ENCODE data around the gene RAI1. TPM values are rescaled to one million over a fixed set of nuclear protein-coding genes. Genes with fewer than 3 reads are reported as not detected.

RAI1 gene
- polyA plus RNA-seq, 1 donor, result 20.1 TPM

DNA sequence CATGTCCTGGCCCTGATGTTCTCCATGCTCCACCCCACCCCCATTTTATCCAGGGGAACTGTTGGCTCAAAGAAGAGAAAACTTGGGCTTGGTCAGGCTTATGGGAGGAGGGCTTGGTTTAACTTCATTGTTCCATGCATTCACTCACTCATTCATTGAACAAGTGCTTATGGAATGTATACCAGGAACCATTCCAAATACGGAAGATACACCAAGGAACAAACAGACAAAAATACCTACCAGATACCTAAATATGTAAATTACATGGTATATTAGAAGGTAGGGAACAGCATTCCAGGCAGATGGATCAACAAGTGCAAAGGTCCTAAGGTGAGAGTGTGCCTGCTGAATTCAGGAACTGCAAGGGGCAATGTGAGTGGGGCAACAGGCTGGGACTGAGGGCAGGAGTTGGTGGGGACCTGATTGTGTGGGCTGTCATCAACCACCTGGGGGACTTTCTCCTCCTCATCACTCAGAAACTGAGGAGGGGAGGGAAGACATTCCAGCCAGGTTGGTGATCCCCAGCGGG is 39.9 kb downstream of the RAI1 start:
- no peak for DNase-seq

DNA sequence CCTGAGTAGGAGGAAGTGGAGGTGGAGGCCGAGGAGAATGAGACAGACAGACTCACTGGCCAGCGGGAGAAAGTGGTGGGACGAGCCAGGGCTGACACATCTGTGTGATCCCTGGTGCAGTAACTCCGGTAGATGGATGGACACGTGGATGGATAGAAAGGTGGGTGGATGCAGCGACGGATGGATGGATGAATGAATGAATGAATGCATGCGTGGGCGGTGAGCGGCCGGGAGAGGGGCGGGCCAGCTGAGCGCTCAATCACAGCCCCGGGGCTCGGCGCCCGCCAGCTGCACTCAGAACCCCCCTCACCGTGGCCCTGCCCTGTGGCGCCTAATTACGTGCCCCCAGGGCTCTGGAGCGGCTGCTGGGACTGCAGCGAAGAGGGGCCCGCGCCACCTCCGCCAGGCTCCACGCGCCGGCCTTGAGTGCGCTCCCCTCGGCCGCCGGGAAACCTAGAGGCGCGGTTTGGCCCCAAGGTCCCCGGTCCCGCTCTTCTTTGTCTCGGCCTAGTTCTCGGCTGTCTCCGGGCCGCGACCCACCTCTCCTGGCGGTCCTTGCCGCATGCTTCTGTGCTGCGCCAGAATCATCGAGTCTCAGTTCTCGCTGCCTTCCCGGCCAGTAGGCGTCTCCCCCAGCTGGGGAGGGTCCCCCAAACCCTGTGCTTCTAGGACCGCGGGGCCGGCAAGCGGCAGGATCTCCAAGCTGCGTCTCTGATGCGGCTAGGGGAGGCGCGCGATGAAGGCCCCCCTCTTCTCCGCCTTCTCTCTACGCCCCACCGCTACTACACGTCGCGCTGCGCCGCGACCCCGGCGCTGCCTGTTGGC is 41.0 kb downstream of the RAI1 start:
- DNase-seq, result peak; percentile 79

DNA sequence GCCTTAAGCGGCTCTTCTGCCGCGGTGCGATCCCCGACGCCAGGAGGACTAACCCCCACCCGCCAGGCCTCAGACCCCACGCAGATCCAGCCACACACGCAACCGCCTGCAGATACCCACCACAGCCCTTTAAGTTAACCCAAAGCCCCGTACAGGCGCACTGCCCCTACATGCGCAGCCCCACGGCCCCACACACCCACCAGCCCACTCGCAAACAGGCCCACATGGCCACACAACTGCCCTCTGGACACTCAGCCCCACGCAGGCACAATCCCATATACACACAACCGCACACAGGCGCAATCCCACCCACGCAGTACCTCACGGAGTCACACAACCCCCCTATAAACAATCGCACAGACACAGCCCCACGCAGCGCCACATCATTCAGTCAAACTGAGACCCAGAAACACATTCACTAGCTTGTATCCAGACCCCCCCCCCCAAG is 41.7 kb downstream of the RAI1 start:
- DNase-seq, result no peak

DNA sequence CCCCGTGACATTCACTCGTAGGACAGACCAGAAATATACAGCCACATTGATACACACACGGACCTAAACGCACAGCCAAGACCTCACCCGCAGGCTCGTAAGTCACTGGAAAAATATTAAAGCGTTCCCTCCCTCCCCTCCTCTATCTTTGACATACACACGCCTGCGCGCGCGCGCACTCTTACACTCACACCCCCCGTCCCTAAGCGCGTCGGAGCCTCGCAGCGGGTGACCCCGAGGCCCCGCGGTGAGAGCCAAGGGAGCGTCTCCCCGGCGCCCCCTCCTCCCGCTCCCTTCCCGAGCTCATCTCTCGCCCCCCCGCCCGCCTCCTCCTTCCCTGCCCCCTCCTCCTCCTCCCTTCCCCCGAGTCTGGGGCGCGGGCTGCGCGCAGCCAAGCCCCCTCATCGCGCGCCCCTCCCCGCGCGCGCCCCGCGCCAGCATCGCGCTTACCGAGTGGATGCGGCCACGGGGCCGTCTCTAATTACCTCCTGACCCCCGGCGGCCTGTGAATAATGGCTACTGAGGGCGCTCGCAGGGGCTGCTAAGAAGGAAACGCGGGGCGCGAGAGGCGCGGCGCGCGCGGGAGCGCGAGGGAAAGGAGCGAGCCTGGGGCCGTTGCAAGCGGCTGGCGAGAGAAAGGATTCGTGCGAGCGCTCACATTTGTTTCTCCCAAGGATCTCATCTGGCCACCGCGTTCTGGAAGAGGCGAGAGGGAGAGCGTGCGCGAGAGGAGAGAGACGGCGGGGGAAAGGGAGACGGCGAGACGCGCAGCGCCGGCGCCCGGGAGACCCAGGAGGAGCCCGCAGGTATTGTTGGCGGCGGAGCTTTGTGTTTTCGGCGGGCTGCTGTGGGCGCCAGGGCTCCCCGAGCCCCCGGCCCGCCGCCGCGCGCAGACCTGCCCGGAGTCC is 42.4 kb downstream of the RAI1 start:
- peak; percentile 84 for DNase-seq

DNA sequence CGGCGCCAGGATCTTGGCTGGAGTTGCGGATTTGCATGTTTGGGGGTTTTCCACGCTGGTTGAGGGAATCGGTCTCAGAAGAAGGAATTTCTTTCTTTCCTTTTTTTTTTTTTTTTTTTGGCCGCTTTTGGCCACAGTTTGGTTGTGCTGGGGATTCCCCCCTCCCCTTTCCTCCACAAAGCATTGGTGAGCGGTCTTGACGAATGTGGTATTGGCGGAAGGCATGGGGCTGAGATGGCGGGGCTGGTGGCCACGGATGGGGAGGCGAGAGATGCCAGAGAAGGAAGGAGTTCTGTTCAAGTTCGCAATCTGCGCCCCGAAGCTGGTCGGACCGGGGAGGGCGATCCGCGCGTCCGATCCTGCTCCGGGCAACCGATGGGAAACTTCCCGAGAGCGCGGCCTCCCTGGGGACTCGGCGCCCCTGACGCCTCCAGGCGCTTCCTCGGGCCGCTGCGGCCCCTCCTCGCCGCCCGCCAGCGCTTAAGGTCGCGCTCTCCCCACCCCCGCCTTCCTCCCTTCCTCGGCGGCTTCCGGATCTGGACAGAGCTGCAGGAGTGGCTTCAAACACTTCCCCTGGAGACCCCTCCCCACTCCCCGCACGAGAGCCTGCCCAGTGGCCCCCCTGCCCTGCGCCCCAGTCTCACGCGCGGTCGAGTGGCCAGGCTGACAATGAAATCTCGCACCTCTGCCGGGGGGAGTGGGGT is 43.2 kb downstream of the RAI1 start:
- DNase-seq, result peak; percentile 41

DNA sequence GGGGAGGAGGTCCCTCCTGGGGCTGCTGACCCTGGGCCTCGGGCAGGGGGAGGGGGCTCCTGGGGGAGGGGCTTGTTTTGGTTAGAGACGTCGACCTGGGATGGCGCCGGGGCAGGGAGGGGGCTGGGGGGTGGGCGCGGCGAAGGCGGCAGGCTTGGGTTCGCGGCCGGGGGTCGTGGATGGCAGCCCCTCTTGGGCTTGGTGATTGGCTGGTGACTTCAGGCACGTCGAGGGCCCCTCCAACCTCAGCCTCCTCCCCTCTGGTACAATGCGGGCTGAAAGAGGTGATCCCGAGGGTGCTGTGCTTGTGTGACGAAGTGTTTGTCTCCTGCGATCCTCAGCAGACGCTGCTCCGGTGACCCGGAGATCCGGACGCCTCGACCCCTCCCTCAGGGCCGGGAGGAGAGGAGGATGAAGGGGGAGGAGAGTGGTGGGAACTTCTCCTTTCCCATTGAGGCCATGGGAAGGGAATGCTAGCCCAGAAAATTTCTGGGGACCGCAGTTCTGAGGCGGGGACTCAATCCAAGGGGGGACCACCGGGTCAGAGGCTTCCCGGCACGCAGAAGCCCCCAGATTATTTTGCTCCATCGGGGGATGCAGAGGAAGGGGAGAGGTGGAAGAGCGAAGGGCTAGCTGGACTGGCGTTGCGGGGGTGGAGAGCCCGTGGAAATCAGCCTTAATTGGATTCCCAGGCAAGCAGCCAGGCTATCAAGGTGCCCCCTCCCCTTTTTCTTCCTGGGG is 43.9 kb downstream of the RAI1 start:
- no peak for DNase-seq

DNA sequence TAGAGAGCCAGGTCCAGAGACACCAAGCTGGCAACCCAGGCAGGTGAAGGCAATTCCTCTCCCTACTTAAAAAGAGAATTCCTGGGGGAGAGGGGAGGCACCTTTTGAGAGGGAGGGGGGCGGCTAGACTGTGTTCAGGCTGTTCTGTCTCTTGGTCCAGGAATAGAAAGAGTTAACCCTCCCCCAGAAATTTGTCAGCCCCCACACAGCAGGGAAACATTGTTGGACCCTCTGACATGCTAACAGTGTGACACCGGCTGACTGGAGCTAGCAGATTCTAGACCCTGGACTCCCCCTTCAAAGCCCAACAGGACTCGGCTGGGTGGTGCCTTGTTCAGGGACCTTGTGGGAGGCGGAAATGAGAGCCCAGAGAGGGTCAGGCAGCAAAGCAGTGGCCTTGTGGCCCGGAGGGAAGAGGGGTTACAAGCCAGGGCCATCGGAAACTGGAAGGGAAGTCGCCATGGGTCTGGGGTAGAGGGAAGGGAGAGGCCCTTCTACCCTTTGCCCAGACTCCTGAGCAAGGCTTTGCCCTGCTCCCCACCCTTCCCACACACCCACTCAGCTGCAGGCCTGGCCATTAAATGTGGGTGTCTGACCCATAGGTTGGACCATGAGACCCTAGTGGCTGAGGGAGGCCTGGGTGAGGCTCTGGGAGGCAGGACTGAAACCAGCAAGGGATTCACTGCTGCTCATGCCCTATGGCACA is 44.6 kb downstream of the RAI1 start:
- no peak for DNase-seq

DNA sequence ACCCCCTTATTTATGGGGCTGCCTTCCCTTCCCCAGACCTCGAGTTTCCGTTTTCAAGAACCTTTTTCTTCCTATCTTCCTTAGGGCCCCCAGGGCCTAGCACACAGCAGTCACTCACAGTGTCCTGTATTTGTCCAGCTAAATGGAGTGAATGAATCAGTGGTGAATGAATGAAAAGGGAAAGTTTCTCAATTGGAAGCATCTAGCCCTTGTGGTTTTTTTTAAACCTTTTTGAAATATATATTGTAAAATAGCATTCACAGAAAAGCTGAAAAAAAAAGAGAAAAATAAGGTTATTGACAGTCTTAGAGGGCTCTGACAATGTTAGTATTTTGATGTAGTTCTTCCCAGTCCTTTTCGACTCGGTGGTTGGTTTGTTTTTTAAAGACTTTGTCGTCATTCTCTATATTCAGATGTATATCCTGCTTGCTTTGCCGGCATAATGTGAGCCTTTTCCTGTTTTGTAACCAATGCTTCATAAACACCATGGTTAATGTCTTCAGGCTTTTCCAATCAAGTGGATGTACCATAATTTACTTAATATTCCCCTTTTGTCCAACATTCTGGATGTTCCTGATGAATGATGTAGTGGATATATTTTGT is 45.3 kb downstream of the RAI1 start:
- DNase-seq, result no peak

DNA sequence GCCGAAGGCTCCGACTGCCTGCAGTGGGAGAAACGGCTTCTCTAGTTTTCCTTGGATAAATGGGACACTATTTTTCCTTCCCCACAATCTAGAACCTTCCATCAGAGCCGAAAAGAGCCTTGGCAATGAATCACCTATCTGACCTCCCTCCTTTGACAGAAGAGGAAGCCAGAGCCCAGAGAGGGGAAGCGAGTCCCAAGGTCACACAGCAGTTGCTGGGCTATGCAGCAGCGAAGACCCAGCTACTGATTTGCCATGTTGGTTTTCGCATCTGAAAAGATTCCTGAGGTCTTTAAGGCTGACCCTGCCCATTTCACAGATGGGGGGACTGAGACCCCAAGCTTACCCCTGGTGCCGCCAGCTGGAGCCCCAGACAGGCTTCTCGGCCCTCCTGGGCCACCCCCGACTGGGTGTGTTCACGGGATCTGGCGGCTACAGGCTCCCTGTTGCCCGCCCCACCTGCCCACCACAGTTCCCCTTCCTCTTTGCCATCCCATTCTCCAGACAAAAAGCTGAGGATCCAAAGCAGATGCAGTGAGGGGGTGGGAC is 45.9 kb downstream of the RAI1 start:
- DNase-seq, result no peak

DNA sequence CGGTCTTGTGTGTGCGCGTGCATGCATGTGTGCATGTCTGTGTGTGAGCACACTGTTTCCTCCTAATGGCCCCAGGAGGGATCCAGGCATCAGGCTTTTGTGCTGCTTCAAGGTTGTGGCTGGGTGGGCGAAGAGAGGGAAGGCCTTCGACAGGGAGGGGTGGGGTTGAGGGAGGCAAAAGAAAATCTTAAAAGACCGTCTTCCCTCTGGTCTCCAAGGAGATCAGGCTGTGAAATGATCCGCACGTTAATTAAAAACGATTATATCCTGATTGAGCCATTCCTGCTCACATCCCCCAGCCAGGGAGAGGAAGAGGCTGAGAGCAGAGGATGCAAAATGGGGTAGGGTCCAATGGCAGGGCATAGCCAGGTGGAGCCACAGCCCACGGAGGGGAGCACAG is 46.9 kb downstream of the RAI1 start:
- DNase-seq, result no peak

DNA sequence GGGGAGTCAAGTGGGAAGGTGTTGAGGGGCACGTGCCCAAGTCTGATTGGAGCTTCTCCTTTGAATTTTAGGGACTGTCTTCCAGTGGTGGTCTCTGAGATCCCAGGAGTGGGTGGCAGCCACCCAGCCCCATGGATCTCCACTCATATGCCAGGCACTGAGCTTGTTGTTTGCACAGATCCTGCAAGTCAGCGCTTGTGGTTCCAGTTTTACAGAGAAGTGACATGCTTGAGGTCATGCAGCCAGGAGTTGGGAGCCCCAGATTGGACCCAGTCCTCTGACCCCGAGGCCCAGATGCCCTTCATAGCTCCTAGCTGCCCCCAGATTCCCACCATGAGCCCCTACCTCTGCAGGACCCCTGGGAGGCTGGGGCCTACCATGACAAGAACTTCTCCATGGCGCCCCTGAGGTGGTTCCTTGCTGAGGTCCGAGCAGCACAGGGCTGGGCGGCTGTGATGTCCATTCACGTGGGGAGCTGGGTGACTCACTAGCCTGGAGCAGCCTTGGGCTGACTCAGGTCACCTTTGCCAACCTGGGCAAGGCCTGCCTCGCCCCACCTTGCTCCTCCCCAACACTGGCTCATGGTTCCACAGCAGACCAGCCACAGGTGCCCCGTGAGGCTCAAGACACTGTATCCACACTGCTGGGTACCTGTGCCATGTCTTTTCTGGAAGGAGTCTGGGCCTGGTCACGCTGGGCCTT is 47.4 kb downstream of the RAI1 start:
- DNase-seq, result no peak

DNA sequence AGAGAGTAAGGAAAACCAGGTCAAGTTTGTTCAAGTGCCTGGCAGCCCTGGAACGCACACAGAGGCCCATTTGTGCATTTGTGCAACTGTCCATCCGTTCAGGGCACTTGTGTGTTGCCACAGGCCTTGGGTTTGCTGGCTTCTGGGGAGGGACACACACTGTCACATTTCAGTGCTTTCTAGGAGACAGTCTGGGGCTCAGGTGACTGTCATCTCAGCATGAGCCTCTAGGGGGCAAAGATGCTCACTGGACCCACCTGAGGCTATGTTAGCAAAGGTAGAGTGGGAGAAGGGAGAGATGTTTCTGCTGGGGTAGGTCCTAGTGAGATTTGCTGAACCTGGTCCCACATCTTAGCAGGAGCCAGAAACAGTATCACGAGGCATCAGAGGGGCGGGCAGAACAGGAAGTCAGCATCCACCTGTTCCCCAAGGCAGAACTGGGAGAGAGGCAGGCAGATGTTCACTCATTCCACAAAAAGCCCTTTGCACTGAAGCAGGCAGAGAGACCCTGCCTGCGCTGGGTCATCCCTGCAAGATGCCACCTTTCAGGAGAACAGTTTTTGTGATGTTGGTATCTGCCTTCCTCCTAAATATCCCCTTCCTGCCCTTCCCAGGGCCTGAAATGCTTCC is 48.5 kb downstream of the RAI1 start:
- DNase-seq, result no peak

DNA sequence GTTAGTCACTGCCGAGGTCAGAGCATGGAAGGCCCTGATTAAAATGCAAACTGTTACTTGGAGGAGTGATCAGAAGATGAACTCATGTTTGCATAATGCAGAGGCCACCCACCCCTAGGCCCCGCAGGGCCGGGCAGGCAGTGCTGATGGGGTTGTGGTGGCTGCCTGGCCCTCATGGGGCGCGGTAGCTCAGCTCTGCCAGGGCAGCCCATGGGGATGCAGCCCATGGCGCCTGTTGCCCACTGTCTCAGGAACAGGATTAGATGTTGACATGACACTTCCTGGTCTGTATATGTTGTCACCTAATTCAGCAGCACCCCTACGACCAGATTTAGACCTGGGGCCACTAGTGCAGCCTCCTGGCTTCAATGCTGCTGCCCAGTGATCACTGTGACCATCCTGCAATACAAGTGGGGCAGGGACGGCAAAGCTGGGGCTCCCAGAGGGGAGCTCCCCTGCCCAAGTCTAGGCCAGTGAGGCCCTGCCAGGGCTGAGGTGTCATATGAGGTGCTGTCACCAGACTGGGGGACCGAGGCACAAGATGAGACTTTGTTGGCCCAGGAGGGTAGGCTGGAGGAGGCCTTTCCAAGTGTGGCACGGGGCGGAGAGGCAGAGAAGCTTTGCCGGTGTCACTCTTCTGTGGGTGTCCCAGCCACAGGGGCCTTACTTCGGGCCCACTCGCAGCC is 49.1 kb downstream of the RAI1 start:
- DNase-seq, result no peak

DNA sequence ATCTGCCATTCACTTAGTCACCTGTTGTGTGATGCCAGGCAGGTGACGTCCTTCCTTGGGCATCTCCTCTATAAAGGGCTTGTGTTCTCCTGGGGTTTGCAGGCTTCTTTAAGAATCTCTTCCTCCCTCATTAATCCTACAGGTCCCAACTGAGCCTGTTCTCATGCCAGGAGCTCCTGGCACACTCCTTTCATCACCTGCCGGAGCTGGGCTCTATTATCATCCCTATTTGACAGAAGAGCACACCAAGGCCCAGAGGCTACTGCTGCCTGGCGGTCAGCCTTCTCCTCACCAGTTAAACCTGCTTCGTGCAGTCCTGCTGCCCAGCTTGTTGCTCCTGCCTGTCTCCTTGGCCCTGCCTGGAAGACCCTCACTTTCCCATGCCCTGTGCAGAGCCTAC is 51.2 kb downstream of the RAI1 start:
- no peak for DNase-seq

DNA sequence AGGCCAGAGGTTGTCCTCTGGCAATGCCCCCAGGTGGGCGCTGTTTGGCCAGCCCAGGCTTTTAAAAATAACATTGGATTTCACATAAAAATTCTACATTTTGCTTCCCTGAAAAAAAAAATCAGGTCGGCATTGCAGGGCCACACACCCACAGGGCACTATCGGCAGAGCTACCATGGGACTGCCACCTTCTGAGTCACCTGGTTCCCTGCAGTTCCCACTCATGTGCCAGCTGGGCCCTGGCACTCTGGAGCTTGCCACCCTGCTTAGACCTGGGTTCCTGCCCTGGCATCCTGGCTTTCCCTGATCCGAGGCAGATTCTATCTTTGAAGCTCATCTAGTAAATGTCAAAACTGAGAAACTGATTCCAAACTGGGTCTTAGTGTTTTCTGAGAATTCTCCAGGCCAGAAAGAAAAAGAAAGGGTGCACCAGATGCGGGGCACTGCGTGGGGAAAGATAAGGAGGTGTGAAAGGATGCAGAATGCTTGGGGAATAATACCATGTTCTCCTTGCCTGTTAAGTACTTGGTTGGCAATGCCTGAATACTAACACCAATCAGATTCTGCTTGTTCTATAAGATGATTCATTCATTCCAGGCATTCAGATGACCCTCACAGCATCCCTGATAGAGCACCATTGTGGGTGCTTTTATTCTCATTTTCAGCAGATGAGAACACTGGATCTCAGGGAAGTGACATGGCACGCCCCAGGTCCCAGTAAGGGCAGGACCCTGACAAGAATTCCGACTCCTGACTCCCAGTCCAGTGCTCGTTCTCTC is 51.8 kb downstream of the RAI1 start:
- DNase-seq, result no peak

DNA sequence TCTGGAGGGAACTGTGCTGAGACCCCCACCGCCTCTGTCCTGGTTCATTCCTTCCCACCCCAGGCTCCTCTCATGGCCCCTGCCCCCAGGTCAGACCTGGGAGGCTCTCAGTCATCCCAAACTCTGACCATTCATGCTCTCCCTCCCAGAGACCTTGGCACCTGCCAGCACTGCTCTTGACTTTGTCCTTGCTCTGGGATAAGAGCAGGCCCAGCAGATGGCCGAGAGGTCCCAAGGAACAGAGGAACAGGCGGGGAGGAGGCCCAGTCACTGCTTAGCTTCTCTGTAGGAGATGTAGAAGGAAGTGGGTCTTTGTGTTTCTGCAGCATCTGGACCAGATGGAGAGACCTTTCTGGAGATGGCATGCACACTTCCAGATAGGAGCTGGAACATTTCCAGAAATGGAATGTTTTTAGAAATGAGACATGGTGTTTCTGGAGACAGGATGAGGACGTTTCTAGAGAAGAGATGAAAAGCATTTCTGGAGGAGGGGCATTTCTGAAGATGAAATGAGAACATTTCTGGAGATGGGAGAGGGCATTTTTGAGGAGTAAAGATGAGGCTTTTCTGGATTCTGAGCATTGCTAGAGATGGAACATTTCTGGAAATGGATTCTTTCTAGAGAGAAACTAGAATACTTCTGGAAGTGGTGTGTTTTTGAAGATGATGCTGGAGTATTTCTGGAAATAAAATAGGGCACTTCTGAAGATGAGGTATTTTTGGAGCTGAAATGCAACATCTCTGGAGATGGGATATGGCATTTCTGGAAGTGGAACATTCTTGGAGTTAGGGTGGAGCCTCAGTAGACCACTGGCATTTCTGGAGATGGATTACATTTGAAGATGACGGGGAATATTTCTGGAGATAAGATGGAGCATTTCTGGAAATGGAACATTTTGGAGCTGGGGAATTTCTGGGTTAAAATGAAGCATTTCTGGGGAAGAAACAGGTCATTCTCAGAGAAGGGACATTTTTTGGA is 55.2 kb downstream of the RAI1 start:
- no peak for DNase-seq
